VCaP (cell line): ENCODE results near the gene CASKIN2.
A peak's percentile ranks its signal among the peaks of the same experiment; 100 is the strongest.

Experiments
- H3K27ac ChIP-seq: fragments of 450-650 bp; 2 replicates; pipeline ENCODE4 v1.5.1; 2017
- CTCF ChIP-seq: fragments of 450-650 bp; conservative IDR thresholded peaks from 2 replicates; pipeline ENCODE4 v1.5.1; 2017; ENCODE audit warnings: mild to moderate bottlenecking, moderate library complexity

The CASKIN2 gene

GRCh38 chr17:75506134-75506533 lies 9.2 kb downstream of the CASKIN2 start:
- TF ChIP-seq CTCF = no peak
- H3K27ac ChIP-seq = no peak overlapping the region

GRCh38 chr17:75505640-75506039 lies 9.7 kb downstream of the CASKIN2 start:
- no peak for TF ChIP-seq CTCF
- H3K27ac ChIP-seq = no peak overlapping the region

GRCh38 chr17:75505152-75505409 lies 10.3 kb downstream of the CASKIN2 start:
- H3K27ac ChIP-seq = no peak overlapping the region
- TF ChIP-seq CTCF = no peak

GRCh38 chr17:75504347-75505151 lies 10.8 kb downstream of the CASKIN2 start:
- peak; percentile 85 for TF ChIP-seq CTCF
- no peak overlapping the region for H3K27ac ChIP-seq

- no peak overlapping the region for H3K27ac ChIP-seq
- TF ChIP-seq CTCF = no peak
Measured at GRCh38 chr17:75503976-75504346, 11.4 kb downstream of the CASKIN2 start.

- no peak overlapping the region for H3K27ac ChIP-seq
Measured at GRCh38 chr17:75503337-75503950, 11.9 kb downstream of the CASKIN2 start.

More at GRCh38 chr17:75503337-75503950, 11.9 kb downstream of the CASKIN2 start:
- no peak for TF ChIP-seq CTCF
